Measurements from ENCODE around the gene PDCD10.

PDCD10 gene

GRCh38 chr3:167691366-167691765, 43.3 kb downstream of the PDCD10 start:
- WGBS (ENCODE audit: insufficient coverage, insufficient read length) = no CpG with 5 or more reads among the region's 3 CpGs
- Histone ChIP-seq H3K27me3 (ENCODE audit: control insufficient read depth, insufficient read depth, low read length) (no peaks in the 10 kb centered on the region), H3K4me1 (ENCODE audit: control insufficient read depth, insufficient read depth, low read length) (no peaks in the 10 kb centered on the region; the same call in 1 of the 2 replicates), H3K27ac (ENCODE audit: low read length) (no peak overlapping the region), H3K4me3 (ENCODE audit: low read length) (no peak overlapping the region), H3K9me3 (ENCODE audit: control insufficient read depth, insufficient read depth, low read length) (no peaks in the 10 kb centered on the region), H3K36me3 (ENCODE audit: control insufficient read depth, insufficient read depth, low read length) (peaks cover 3% of the 10 kb centered on the region; the same call in 1 of the 2 replicates)
- no peak for DNase-seq (ENCODE audit: low read depth, low spot score)

- Histone ChIP-seq H3K4me1 (ENCODE audit: control insufficient read depth, insufficient read depth, low read length) (no peaks in the 10 kb centered on the region), H3K27me3 (ENCODE audit: control insufficient read depth, insufficient read depth, low read length) (no peaks in the 10 kb centered on the region), H3K36me3 (ENCODE audit: control insufficient read depth, insufficient read depth, low read length) (no peaks in the 10 kb centered on the region), H3K4me3 (ENCODE audit: low read length) (no peak overlapping the region), H3K9me3 (ENCODE audit: control insufficient read depth, insufficient read depth, low read length) (no peaks in the 10 kb centered on the region), H3K27ac (ENCODE audit: low read length) (no peak overlapping the region)
- DNase-seq (ENCODE audit: low read depth, low spot score) = peak; percentile 41
Observed at GRCh38 chr3:167684388-167684993, 50.2 kb downstream of the PDCD10 start.

DNA sequence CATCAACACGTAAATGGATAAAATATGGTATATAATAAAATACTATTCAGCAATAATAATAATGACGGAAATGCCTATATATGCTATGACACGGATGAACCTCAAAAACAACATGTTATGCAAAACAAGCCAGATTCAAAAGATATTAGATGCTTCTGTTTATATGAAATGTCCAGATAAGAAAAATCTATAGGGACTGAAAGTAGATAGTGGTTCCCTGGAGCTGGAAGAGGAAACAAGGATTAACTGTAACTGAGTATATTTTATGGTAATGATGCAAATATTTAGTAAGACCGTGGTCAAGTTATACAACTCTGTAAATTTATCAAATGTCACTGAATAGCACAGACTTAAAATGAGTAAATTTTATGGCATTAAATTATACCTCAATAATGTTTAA, 55.2 kb downstream of the PDCD10 start:
- no peak for DNase-seq (ENCODE audit: low read depth, low spot score)
- WGBS (ENCODE audit: insufficient coverage, insufficient read length) = no CpG with 5 or more reads among the region's 4 CpGs

DNA sequence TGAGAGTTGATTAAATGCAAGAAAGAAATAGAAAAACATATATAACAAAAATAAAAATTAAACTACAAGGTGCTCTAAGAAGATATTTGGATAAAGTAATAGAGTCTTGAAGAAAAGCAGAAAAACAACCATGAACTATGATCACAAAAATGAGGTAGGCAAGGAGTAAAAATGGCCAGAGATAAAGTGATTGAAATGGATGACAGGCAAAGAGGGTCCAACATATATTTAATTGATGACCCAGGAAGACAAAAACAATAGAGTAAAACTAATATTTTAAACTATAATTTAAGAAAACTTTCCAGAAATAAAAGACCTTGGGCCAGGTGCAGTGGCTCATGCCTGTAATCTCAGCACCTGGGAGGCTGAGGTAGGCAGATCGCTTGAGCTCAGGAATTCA, 58.8 kb downstream of the PDCD10 start:
- DNase-seq (ENCODE audit: low read depth, low spot score) = no peak
- Histone ChIP-seq H3K36me3 (ENCODE audit: control insufficient read depth, insufficient read depth, low read length) (no peaks in the 10 kb centered on the region; the same call in 1 of the 2 replicates), H3K4me3 (ENCODE audit: low read length) (no peak overlapping the region), H3K9me3 (ENCODE audit: control insufficient read depth, insufficient read depth, low read length) (no peaks in the 10 kb centered on the region), H3K4me1 (ENCODE audit: control insufficient read depth, insufficient read depth, low read length) (no peaks in the 10 kb centered on the region), H3K27me3 (ENCODE audit: control insufficient read depth, insufficient read depth, low read length) (no peaks in the 10 kb centered on the region), H3K27ac (ENCODE audit: low read length) (no peak overlapping the region)
- WGBS (ENCODE audit: insufficient coverage, insufficient read length) = no CpG with 5 or more reads among the region's 1 CpG

More for the DNA sequence above, 55.2 kb downstream of the PDCD10 start:
- Histone ChIP-seq H3K36me3 (ENCODE audit: control insufficient read depth, insufficient read depth, low read length) (no peaks in the 10 kb centered on the region), H3K27ac (ENCODE audit: low read length) (no peak overlapping the region), H3K27me3 (ENCODE audit: control insufficient read depth, insufficient read depth, low read length) (no peaks in the 10 kb centered on the region), H3K4me3 (ENCODE audit: low read length) (no peak overlapping the region), H3K9me3 (ENCODE audit: control insufficient read depth, insufficient read depth, low read length) (no peaks in the 10 kb centered on the region), H3K4me1 (ENCODE audit: control insufficient read depth, insufficient read depth, low read length) (no peaks in the 10 kb centered on the region)

- Histone ChIP-seq H3K4me1 (ENCODE audit: control insufficient read depth, insufficient read depth, low read length) (no peaks in the 10 kb centered on the region), H3K36me3 (ENCODE audit: control insufficient read depth, insufficient read depth, low read length) (no peaks in the 10 kb centered on the region; the same call in 1 of the 2 replicates), H3K9me3 (ENCODE audit: control insufficient read depth, insufficient read depth, low read length) (no peaks in the 10 kb centered on the region), H3K27ac (ENCODE audit: low read length) (no peak overlapping the region), H3K27me3 (ENCODE audit: control insufficient read depth, insufficient read depth, low read length) (no peaks in the 10 kb centered on the region), H3K4me3 (ENCODE audit: low read length) (no peak overlapping the region)
- no peak for DNase-seq (ENCODE audit: low read depth, low spot score)
- no CpG with 5 or more reads among the region's 1 CpG for WGBS (ENCODE audit: insufficient coverage, insufficient read length)
Observed at GRCh38 chr3:167673221-167673620, 61.5 kb downstream of the PDCD10 start.

DNA sequence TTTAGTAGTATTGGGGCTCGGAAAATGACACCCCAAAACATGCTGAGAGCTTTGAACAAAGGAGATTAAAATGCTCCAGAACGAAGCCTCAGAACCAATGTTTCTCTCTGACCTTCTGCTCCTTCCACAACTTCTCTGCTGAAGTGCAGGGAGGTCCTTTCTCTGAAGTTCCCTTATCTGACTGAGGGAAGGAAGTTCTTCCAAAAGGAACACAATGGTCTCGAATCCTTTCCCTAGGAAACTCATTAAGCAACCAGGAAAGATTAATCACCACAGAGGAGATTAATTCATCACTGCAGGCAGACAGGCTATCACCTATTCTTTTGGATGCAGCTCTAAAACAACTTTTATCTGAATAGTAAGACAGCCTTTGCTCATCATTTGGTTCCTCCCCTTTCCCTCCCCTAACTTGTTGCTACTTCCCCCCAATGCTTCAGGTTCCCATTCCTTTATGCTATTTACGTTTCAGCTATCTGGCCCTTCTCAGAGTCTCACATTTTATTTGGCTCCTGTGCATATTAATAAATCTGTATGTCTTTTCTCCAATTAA, 62.7 kb downstream of the PDCD10 start:
- WGBS (ENCODE audit: insufficient coverage, insufficient read length) = no CpG with 5 or more reads among the region's 4 CpGs
- DNase-seq (ENCODE audit: low read depth, low spot score) = no peak
- H3K4me3 ChIP-seq (ENCODE audit: low read length) = no peak overlapping the region
- H3K9me3 ChIP-seq (ENCODE audit: control insufficient read depth, insufficient read depth, low read length) = no peaks in the 10 kb centered on the region
- no peaks in the 10 kb centered on the region; the same call in 1 of the 2 replicates for H3K36me3 ChIP-seq (ENCODE audit: control insufficient read depth, insufficient read depth, low read length)
- H3K27ac ChIP-seq (ENCODE audit: low read length) = no peak overlapping the region
- H3K27me3 ChIP-seq (ENCODE audit: control insufficient read depth, insufficient read depth, low read length) = no peaks in the 10 kb centered on the region
- H3K4me1 ChIP-seq (ENCODE audit: control insufficient read depth, insufficient read depth, low read length) = no peaks in the 10 kb centered on the region; the same call in 1 of the 2 replicates

DNA sequence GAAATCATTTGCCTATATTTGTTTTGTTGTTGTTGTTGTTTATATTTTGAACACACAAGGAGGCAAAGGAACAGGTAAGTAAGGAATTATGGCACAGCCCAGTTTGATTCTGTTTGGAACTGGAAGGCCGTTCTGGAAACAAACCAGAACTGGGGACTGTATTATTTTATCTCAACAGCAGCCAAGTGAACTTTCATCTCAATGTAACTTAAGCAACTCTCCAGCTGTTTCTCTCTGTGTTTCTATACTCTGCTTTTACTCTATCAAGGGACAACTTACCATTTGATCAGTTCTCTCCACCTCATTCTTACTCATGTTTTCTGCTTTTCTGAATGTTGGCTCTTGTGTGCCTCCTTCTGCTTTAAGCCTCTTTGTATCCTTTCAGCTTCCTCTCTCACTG, 65.0 kb downstream of the PDCD10 start:
- no CpG with 5 or more reads among the region's 1 CpG for WGBS (ENCODE audit: insufficient coverage, insufficient read length)

DNA sequence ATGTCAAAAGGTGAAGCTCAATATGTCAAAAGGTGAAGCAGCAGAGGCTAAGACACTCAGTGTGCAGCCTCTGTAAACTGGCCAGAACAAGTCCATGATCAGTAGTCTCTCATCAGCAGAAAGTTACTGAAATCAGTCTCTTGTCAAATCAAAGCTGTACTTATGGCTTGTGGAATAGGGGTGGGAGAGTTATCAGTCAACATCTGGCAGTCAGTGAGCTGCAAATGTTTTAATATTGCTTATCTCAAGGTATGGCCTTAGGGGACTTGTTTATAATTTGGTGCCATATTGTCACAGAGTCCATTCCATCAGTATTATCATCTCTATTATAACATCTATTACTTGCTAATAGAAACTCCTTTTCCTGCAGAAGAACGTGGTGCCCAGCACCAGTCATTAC, 66.0 kb downstream of the PDCD10 start:
- Histone ChIP-seq H3K36me3 (ENCODE audit: control insufficient read depth, insufficient read depth, low read length) (no peaks in the 10 kb centered on the region; the same call in 1 of the 2 replicates), H3K9me3 (ENCODE audit: control insufficient read depth, insufficient read depth, low read length) (no peaks in the 10 kb centered on the region), H3K27me3 (ENCODE audit: control insufficient read depth, insufficient read depth, low read length) (no peaks in the 10 kb centered on the region), H3K4me1 (ENCODE audit: control insufficient read depth, insufficient read depth, low read length) (no peaks in the 10 kb centered on the region; the same call in 1 of the 2 replicates), H3K27ac (ENCODE audit: low read length) (no peak overlapping the region), H3K4me3 (ENCODE audit: low read length) (no peak overlapping the region)
- WGBS (ENCODE audit: insufficient coverage, insufficient read length) = no CpG with 5 or more reads among the region's 1 CpG
- DNase-seq (ENCODE audit: low read depth, low spot score) = no peak

More for the DNA sequence above, 65.0 kb downstream of the PDCD10 start:
- Histone ChIP-seq H3K36me3 (ENCODE audit: control insufficient read depth, insufficient read depth, low read length) (no peaks in the 10 kb centered on the region; the same call in 1 of the 2 replicates), H3K4me3 (ENCODE audit: low read length) (no peak overlapping the region), H3K27ac (ENCODE audit: low read length) (no peak overlapping the region), H3K4me1 (ENCODE audit: control insufficient read depth, insufficient read depth, low read length) (no peaks in the 10 kb centered on the region; the same call in 1 of the 2 replicates), H3K27me3 (ENCODE audit: control insufficient read depth, insufficient read depth, low read length) (no peaks in the 10 kb centered on the region), H3K9me3 (ENCODE audit: control insufficient read depth, insufficient read depth, low read length) (no peaks in the 10 kb centered on the region)
- DNase-seq (ENCODE audit: low read depth, low spot score) = no peak

GRCh38 chr3:167666563-167666962, 68.1 kb downstream of the PDCD10 start:
- H3K9me3 ChIP-seq (ENCODE audit: control insufficient read depth, insufficient read depth, low read length) = no peaks in the 10 kb centered on the region
- no peak overlapping the region for H3K27ac ChIP-seq (ENCODE audit: low read length)
- H3K4me3 ChIP-seq (ENCODE audit: low read length) = no peak overlapping the region
- WGBS (ENCODE audit: insufficient coverage, insufficient read length) = no CpG with 5 or more reads among the region's 2 CpGs
- H3K27me3 ChIP-seq (ENCODE audit: control insufficient read depth, insufficient read depth, low read length) = no peaks in the 10 kb centered on the region
- DNase-seq (ENCODE audit: low read depth, low spot score) = no peak
- H3K4me1 ChIP-seq (ENCODE audit: control insufficient read depth, insufficient read depth, low read length) = no peaks in the 10 kb centered on the region; the same call in 1 of the 2 replicates
- no peaks in the 10 kb centered on the region; the same call in 1 of the 2 replicates for H3K36me3 ChIP-seq (ENCODE audit: control insufficient read depth, insufficient read depth, low read length)

GRCh38 chr3:167662919-167663400, 71.7 kb downstream of the PDCD10 start:
- Histone ChIP-seq H3K4me3 (ENCODE audit: low read length) (no peak overlapping the region), H3K4me1 (ENCODE audit: control insufficient read depth, insufficient read depth, low read length) (no peaks in the 10 kb centered on the region; the same call in 1 of the 2 replicates), H3K27ac (ENCODE audit: low read length) (no peak overlapping the region), H3K27me3 (ENCODE audit: control insufficient read depth, insufficient read depth, low read length) (no peaks in the 10 kb centered on the region), H3K36me3 (ENCODE audit: control insufficient read depth, insufficient read depth, low read length) (no peaks in the 10 kb centered on the region), H3K9me3 (ENCODE audit: control insufficient read depth, insufficient read depth, low read length) (no peaks in the 10 kb centered on the region)
- no CpG with 5 or more reads among the region's 5 CpGs for WGBS (ENCODE audit: insufficient coverage, insufficient read length)
- no peak for DNase-seq (ENCODE audit: low read depth, low spot score)

Data from iPS DF 6.9 (cell line).